Astrocyte of the cerebellum (primary cell): ENCODE measurements around the gene BIVM.
A peak's percentile ranks its signal among the peaks of the same experiment; 100 is the strongest.

ENCODE experiments used
- DNase-seq: peaks from one replicate; pipeline ENCODE4 v3.0.0-alpha.2; 2011; ENCODE audit warnings: low read depth
- H3K4me3 ChIP-seq: 2 replicates; pipeline ENCODE4 v1.5.1; 2011; ENCODE audit warnings: mild to moderate bottlenecking, low read depth, low read length, moderate library complexity
- in situ Hi-C: cut with HindIII; loops from 2 replicates; pipeline ENCODE4 v1.10.0; 2017; ENCODE audit warnings: low sequenced_read_pairs
- TF ChIP-seq, protein P1 (sequence below): IDR thresholded peaks from 2 replicates; pipeline ENCODE4 v1.5.1; 2012; ENCODE audit warnings: low read length, low read depth, moderate library complexity, mild to moderate bottlenecking; ENCODE audit errors: missing control alignments

Gene BIVM

GRCh38 chr13:102873653-102874052, 74.7 kb downstream of the BIVM start:
- no peak overlapping the region for H3K4me3 ChIP-seq
- in situ Hi-C loops: no loop called here
- no peak for DNase-seq
- TF ChIP-seq, protein P1, sequence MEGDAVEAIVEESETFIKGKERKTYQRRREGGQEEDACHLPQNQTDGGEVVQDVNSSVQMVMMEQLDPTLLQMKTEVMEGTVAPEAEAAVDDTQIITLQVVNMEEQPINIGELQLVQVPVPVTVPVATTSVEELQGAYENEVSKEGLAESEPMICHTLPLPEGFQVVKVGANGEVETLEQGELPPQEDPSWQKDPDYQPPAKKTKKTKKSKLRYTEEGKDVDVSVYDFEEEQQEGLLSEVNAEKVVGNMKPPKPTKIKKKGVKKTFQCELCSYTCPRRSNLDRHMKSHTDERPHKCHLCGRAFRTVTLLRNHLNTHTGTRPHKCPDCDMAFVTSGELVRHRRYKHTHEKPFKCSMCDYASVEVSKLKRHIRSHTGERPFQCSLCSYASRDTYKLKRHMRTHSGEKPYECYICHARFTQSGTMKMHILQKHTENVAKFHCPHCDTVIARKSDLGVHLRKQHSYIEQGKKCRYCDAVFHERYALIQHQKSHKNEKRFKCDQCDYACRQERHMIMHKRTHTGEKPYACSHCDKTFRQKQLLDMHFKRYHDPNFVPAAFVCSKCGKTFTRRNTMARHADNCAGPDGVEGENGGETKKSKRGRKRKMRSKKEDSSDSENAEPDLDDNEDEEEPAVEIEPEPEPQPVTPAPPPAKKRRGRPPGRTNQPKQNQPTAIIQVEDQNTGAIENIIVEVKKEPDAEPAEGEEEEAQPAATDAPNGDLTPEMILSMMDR: no peak

- TF ChIP-seq, protein P1: no peak
- in situ Hi-C loops: no loop called here
These were observed 76.3 kb downstream of the BIVM start for GRCh38 chr13:102875256-102875655.

DNA sequence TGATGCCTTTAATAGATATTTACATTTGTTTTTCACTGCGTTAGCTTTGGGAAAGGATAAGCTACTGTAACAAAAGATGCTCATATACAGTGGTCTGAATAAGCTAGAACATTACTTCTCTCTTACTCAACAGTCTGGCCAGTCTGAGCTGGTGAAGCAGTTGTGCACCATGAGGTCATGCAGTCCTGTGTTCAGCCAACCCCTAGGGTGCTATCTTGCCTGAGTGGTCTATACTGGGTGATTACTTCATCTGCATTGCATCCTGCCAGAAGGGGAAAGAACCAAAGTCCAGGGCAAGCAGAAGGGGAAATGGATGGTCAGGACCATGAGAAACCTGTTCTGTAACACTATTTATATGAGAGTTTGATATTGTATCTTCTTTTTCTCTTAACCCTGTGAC, 78.4 kb downstream of the BIVM start:
- H3K4me3 ChIP-seq: no peak overlapping the region
- DNase-seq: no peak
- TF ChIP-seq, protein P1: no peak
- in situ Hi-C loops: no loop called here

More at GRCh38 chr13:102875256-102875655, 76.3 kb downstream of the BIVM start:
- no peak for DNase-seq
- H3K4me3 ChIP-seq: no peak overlapping the region

DNA sequence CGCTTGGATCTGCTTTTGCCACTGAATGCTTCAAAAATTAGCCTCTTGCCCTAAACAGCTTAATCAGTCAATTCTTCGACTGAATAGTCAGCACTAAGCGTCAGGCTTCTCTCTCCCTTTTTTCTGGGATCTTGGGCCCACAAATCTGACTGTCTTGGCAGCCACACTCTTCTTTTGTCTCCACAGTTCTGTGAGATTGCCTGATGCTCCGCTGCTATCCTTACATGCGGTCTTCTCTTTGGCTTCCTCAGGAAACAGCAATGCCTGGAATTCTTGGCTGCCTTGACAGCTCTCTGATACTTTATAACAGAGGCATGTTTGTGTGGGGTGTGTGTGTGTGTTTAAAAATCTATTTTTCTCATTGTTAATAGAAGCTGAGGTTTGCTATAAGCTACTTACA, 79.6 kb downstream of the BIVM start:
- no peak overlapping the region for H3K4me3 ChIP-seq
- in situ Hi-C loops: no loop called here
- TF ChIP-seq, protein P1: no peak
- peak; percentile 75 for DNase-seq

GRCh38 chr13:102879793-102880499, 81.0 kb downstream of the BIVM start:
- H3K4me3 ChIP-seq: no peak overlapping the region
- TF ChIP-seq, protein P1: no peak
- in situ Hi-C loops: no loop called here
- no peak for DNase-seq

DNA sequence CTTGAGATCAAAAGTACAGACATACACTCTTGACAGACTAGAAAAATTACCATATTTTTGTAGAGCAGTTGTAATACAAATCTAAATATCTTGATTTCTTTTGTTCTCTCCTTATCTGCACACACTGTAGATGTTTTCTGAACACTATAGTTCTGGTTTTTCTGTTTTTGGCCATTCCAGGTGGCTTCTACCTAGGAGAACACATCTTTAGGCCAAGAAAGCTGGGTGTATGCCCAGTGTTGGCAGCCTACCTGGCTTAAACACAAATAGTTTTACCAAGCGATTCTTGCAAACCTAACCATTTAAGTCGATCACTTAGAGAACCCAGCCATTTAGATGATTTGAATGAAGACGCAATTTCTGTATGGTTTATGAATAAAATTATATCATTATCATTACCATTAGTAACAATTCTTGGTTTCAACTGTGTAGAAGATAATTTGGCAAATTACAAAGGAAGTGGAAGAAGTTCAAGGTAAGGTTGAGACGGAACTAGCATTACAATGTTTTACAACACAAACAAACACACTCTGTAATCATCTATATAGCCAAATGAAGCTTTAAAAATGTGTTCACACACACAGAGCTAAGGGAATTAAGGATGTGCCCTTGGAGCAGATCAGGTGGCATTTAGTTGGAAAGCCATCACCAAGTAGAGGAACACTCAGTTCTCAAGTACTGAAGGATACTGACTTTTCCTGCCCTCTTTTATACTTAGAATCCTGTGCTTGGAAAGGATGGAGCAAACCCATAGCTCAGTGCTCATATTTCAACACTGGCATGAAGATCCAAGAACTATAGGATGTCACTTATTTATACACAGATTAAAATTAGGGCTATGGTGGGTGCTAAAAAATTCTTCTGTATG, 83.1 kb downstream of the BIVM start:
- TF ChIP-seq, protein P1: no peak
- in situ Hi-C loops: no loop called here
- H3K4me3 ChIP-seq: no peak overlapping the region
- DNase-seq: no peak
